ENCODE measurements around the gene MBD3L4.

DNA sequence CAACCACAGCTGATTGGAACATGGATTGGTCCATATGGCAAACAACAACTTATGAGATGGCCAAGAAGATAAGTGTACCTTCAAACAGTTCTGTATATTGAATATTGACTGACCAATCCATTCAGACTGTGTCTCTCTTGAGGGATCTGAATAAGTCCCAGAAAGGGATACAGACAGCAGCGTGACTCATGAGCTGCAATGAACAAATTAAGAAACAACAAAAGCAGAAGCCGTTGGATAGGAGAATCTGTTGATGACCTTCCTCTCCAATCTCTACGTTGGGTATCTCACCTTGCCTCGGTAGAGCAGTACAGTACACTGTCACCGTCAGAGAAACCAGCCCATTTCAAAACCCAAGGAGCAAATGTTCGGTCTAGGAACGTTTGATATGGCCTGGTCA is 40.0 kb downstream of the MBD3L4 start:
- no peak for TF ChIP-seq CTCF (IDR thresholded peaks at IDR 0.05; ENCODE audit: extremely low read depth in 1 of 2, insufficient read depth in 1 of 2, low read depth in 1 of 2, low read length in 2 of 2)
- no peak for TF ChIP-seq POLR2A (IDR thresholded peaks at IDR 0.05; ENCODE audit: low read depth, low read length)
- TF ChIP-seq EZH2 (IDR thresholded peaks at IDR 0.05; ENCODE audit: borderline replicate concordance, low read depth, low read length, severe bottlenecking), result no peak
- TF ChIP-seq MAX (IDR thresholded peaks at IDR 0.05; ENCODE audit: insufficient read depth, insufficient read length), result no peak
- no peak for TF ChIP-seq MYC (IDR thresholded peaks at IDR 0.05; ENCODE audit: low read depth, low read length)
- TF ChIP-seq GATA2 (IDR thresholded peaks at IDR 0.05; ENCODE audit: insufficient read depth, insufficient read length, low read depth, low read length), result no peak
- no peak for TF ChIP-seq POLR2AphosphoS5 (IDR thresholded peaks at IDR 0.05; ENCODE audit: insufficient read depth, low read depth, low read length)
- TF ChIP-seq FOS (IDR thresholded peaks at IDR 0.05; ENCODE audit: borderline replicate concordance, insufficient read depth, low read length), result no peak

All from endothelial cell of umbilical vein (primary cell).